Measurements from ENCODE around the gene KDR. TPM values are rescaled to one million over a fixed set of nuclear protein-coding genes. Genes with fewer than 3 reads are reported as not detected.

KDR gene
- total RNA-seq, 4 donors from 2014 or later: 4.3 to 13.9 (median 8.7) TPM

- intact Hi-C loops (cut with DNase I; ENCODE audit: low total_unique reads): no loop called here
- 69 to 87% methylated on average over 2 of the region's 2 CpGs for WGBS, 2 donors
- TF ChIP-seq POLR2A (IDR thresholded peaks at IDR 0.05) (no peak), CTCF (IDR thresholded peaks at IDR 0.05) (no peak)
- no peak for DNase-seq (ENCODE audit: low spot score in 2 of 2)
- no peak overlapping the region for H3K4me3 ChIP-seq (ENCODE audit: low read depth, poor library complexity, severe bottlenecking)
Measured at GRCh38 chr4:55122235-55122634, 3.2 kb downstream of the KDR start.

DNA sequence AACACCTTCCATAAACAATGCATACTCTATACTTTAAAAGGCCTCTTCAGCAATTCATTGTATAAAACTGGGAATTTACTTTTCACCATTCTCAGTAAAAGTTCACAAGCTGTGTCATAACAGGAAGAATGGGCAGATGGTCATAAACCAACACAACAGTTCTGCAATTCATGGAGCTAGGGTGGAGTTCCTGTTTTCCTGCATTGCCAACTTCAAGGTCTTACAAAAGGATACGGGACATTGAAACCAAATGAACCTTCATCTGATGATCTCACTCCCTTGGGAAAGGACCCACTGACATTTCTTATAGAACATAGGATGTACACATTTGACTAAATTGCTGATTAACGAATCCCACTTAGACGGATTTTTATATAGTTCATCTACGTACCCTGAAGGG lies 4.1 kb downstream of the KDR start:
- intact Hi-C loops (cut with DNase I; ENCODE audit: low total_unique reads): no loop called here
- no peak for TF ChIP-seq CTCF (IDR thresholded peaks at IDR 0.05)
- TF ChIP-seq POLR2A (IDR thresholded peaks at IDR 0.05): no peak
- no peak overlapping the region for H3K4me3 ChIP-seq (ENCODE audit: low read depth, poor library complexity, severe bottlenecking)
- 68 to 79% methylated on average over 4 of the region's 4 CpGs for WGBS, 2 donors
- no peak for DNase-seq (ENCODE audit: low spot score in 2 of 2)

DNA sequence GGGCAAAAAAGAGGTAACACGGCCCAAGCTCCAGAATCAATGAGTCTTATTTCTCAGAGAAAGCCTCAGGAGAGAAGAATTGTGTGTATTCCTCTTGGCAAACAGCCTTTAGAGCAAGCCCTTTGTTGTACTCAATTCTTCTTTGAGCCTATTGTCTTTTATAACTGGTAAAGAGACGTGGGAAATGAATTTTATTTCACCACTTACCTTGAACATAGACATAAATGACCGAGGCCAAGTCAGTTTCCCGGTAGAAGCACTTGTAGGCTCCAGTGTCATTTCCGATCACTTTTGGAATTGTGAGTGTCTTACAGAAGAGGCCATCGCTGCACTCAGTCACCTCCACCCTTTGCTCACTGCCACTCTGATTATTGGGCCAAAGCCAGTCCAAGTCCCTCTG lies 7.0 kb downstream of the KDR start:
- H3K4me3 ChIP-seq (ENCODE audit: low read depth, poor library complexity, severe bottlenecking): no peak overlapping the region
- 74 to 79% methylated on average over 6 of the region's 6 CpGs for whole genome bisulfite sequencing, 2 donors
- intact Hi-C loops (cut with DNase I; ENCODE audit: low total_unique reads): no loop called here
- no peak for DNase-seq (ENCODE audit: low spot score in 2 of 2)
- TF ChIP-seq CTCF (IDR thresholded peaks at IDR 0.05) (no peak), POLR2A (IDR thresholded peaks at IDR 0.05) (no peak)

DNA sequence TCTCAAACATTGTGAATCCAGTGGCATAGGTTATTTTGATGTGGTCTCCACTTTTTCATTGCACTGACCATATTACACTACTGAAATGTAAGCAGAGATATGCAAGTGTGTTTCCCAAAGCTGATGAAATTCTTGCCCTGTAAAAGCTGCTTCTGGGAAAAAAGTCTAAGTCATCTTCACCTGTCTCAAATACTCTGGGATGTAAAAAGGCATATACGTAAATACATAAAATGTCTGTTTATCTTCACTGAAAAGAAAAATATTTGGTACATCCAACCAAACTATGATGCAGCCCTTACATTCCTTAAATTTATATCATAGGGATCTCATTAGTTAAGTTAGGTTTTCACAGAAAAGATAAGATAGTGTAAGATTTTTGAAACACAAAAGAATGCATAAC lies 7.9 kb downstream of the KDR start:
- TF ChIP-seq CTCF (IDR thresholded peaks at IDR 0.05) (no peak), POLR2A (IDR thresholded peaks at IDR 0.05) (no peak)
- intact Hi-C loops (cut with DNase I; ENCODE audit: low total_unique reads): no loop called here
- no peak for DNase-seq (ENCODE audit: low spot score in 2 of 2)
- no peak overlapping the region for H3K4me3 ChIP-seq (ENCODE audit: low read depth, poor library complexity, severe bottlenecking)
- 95 to 98% methylated on average over 1 of the region's 1 CpG for WGBS, 2 donors

GRCh38 chr4:55116450-55116849 lies 8.9 kb downstream of the KDR start:
- no peak for DNase-seq (ENCODE audit: low spot score in 2 of 2)

More at GRCh38 chr4:55116450-55116849, 8.9 kb downstream of the KDR start:
- TF ChIP-seq CTCF (IDR thresholded peaks at IDR 0.05) (no peak), POLR2A (IDR thresholded peaks at IDR 0.05) (no peak)
- WGBS, 2 donors: 58 to 75% methylated on average over 1 of the region's 1 CpG
- intact Hi-C loops (cut with DNase I; ENCODE audit: low total_unique reads): no loop called here
- H3K4me3 ChIP-seq (ENCODE audit: low read depth, poor library complexity, severe bottlenecking): no peak overlapping the region
